ENCODE measurements around the gene ISG20L2. TPM values are rescaled to one million over a fixed set of nuclear protein-coding genes. Genes with fewer than 3 reads are reported as not detected.

The ISG20L2 gene
- total RNA-seq, 5 donors from 2014 or later (not counting 1 experiment from before 2014, with no cell fraction given), result 35.3 to 63.7 (median 44.3) TPM

- POLR2A ChIA-PET, result no interaction called here
- Histone ChIP-seq H3K36me3 (ENCODE audit: control insufficient read depth in 2 of 2, extremely low read depth in 1 of 2, insufficient read depth in 1 of 2, low read length in 1 of 2) (no peaks in the 10 kb centered on the region), H3K27ac (ENCODE audit: low read length) (no peak overlapping the region), H3K27me3 (replicated peaks in 1 of 2; ENCODE audit: control insufficient read depth in 2 of 2, extremely low read depth in 1 of 2, insufficient read depth in 2 of 2, low read length in 1 of 2) (peaks cover 7 to 64% of the 10 kb centered on the region in 2 experiments), H3K4me3 (ENCODE audit: control insufficient read depth in 1 of 2, extremely low read depth in 1 of 2, low read length in 1 of 2) (no peak overlapping the region), H3K4me1 (ENCODE audit: control insufficient read depth in 1 of 2, extremely low read depth in 1 of 2, insufficient read depth in 2 of 2, low read length in 2 of 2) (peaks cover 16 to 42% of the 10 kb centered on the region in 2 experiments), H3K9me3 (no peaks in the 10 kb centered on the region)
- Mint-ChIP-seq H3K4me1 (peaks cover 21 to 32% (median 30%) of the 10 kb centered on the region in 3 donors), H3K27me3 (peaks cover 7 to 34% of the 10 kb centered on the region in 2 donors), H3K4me3 (peak overlapping the region; percentile 29 to 91 (median 50)), H3K27ac (peak overlapping the region in 1 of 2 donors; percentile 27), H3K9me3 (no peaks in the 10 kb centered on the region), H3K36me3 (peaks cover 5% of the 10 kb centered on the region)
- WGBS (ENCODE audit: insufficient coverage), result 80% methylated on average over 1 of the region's 10 CpGs
- no peak for DNase-seq
- ATAC-seq (replicated peaks in 1 of 4), result no peak
- CTCF ChIA-PET, result no interaction called here
Measured at GRCh38 chr1:156704166-156704711, 24.3 kb downstream of the ISG20L2 start.

- ATAC-seq (replicated peaks in 1 of 4) (no peak), DNase-seq (no peak)
- H3K27ac Mint-ChIP-seq, result no peak overlapping the region
- Histone ChIP-seq H3K9me3 (no peaks in the 10 kb centered on the region), H3K36me3 (ENCODE audit: control insufficient read depth in 2 of 2, extremely low read depth in 1 of 2, insufficient read depth in 1 of 2, low read length in 1 of 2) (no peaks in the 10 kb centered on the region), H3K27me3 (replicated peaks in 1 of 2; ENCODE audit: control insufficient read depth in 2 of 2, extremely low read depth in 1 of 2, insufficient read depth in 2 of 2, low read length in 1 of 2) (peaks cover 7 to 69% of the 10 kb centered on the region in 2 experiments), H3K27ac (ENCODE audit: low read length) (no peak overlapping the region), H3K4me3 (ENCODE audit: control insufficient read depth in 1 of 2, extremely low read depth in 1 of 2, low read length in 1 of 2) (no peak overlapping the region), H3K4me1 (ENCODE audit: control insufficient read depth in 1 of 2, extremely low read depth in 1 of 2, insufficient read depth in 2 of 2, low read length in 2 of 2) (peaks cover 16 to 42% of the 10 kb centered on the region in 2 experiments)
- no peaks in the 10 kb centered on the region for H3K9me3 Mint-ChIP-seq
- H3K4me1 Mint-ChIP-seq, result peaks cover 21 to 32% (median 30%) of the 10 kb centered on the region in 3 donors
- WGBS (ENCODE audit: insufficient coverage), result 76% methylated on average over 4 of the region's 4 CpGs
- H3K36me3 Mint-ChIP-seq, result peaks cover 5% of the 10 kb centered on the region
- ChIA-PET CTCF (interaction anchor here in 1 of 2 donors (1.0 kb wide), 1 partner anchor 43 kb away, joined by 10 read pairs; no protein-coding TSS in a partner anchor), POLR2A (no interaction called here)
- H3K27me3 Mint-ChIP-seq, result peaks cover 11 to 38% of the 10 kb centered on the region in 2 donors
- peak overlapping the region; percentile 29 to 91 (median 50) for H3K4me3 Mint-ChIP-seq
Measured at GRCh38 chr1:156703741-156704140, 24.8 kb downstream of the ISG20L2 start.

- Mint-ChIP-seq H3K27me3 (peaks cover 15 to 39% of the 10 kb centered on the region in 2 donors), H3K36me3 (peaks cover 5% of the 10 kb centered on the region), H3K4me3 (no peak overlapping the region), H3K4me1 (peaks cover 21 to 32% (median 30%) of the 10 kb centered on the region in 3 donors), H3K27ac (no peak overlapping the region), H3K9me3 (no peaks in the 10 kb centered on the region)
- Histone ChIP-seq H3K4me3 (ENCODE audit: control insufficient read depth in 1 of 2, extremely low read depth in 1 of 2, low read length in 1 of 2) (no peak overlapping the region), H3K9me3 (no peaks in the 10 kb centered on the region), H3K36me3 (ENCODE audit: control insufficient read depth in 2 of 2, extremely low read depth in 1 of 2, insufficient read depth in 1 of 2, low read length in 1 of 2) (no peaks in the 10 kb centered on the region), H3K4me1 (ENCODE audit: control insufficient read depth in 1 of 2, extremely low read depth in 1 of 2, insufficient read depth in 2 of 2, low read length in 2 of 2) (peaks cover 16 to 42% of the 10 kb centered on the region in 2 experiments), H3K27me3 (replicated peaks in 1 of 2; ENCODE audit: control insufficient read depth in 2 of 2, extremely low read depth in 1 of 2, insufficient read depth in 2 of 2, low read length in 1 of 2) (peaks cover 7 to 72% of the 10 kb centered on the region in 2 experiments), H3K27ac (ENCODE audit: low read length) (no peak overlapping the region)
- ATAC-seq (replicated peaks in 1 of 4), result no peak
- ChIA-PET CTCF (interaction anchor here (0.5 to 1.1 kb wide), 6 partner anchors 10 to 1259 kb away, joined by 3 to 10 read pairs (median 4); no protein-coding TSS in a partner anchor), POLR2A (no interaction called here)
- 84% methylated on average over 2 of the region's 4 CpGs for WGBS (ENCODE audit: insufficient coverage)
- no peak for DNase-seq
Measured at GRCh38 chr1:156703336-156703735, 25.2 kb downstream of the ISG20L2 start.

GRCh38 chr1:156700736-156701531, 27.6 kb downstream of the ISG20L2 start:
- CTCF ChIA-PET, result interaction anchor here (0.7 to 0.9 kb wide), 2 partner anchors 77 to 1431 kb away, joined by 3 to 6 read pairs; no protein-coding TSS in a partner anchor
- Mint-ChIP-seq H3K4me3 (no peak overlapping the region), H3K4me1 (peaks cover 10 to 18% (median 15%) of the 10 kb centered on the region in 3 donors), H3K27ac (no peak overlapping the region), H3K27me3 (peaks cover 30 to 57% of the 10 kb centered on the region in 2 donors), H3K36me3 (peaks cover 5% of the 10 kb centered on the region), H3K9me3 (no peaks in the 10 kb centered on the region)
- WGBS (ENCODE audit: insufficient coverage), result 67% methylated on average over 4 of the region's 8 CpGs
- Histone ChIP-seq H3K27me3 (replicated peaks in 1 of 2; ENCODE audit: control insufficient read depth in 2 of 2, extremely low read depth in 1 of 2, insufficient read depth in 2 of 2, low read length in 1 of 2) (peaks cover 7 to 88% of the 10 kb centered on the region in 2 experiments), H3K27ac (ENCODE audit: low read length) (no peak overlapping the region), H3K4me3 (ENCODE audit: control insufficient read depth in 1 of 2, extremely low read depth in 1 of 2, low read length in 1 of 2) (no peak overlapping the region), H3K36me3 (ENCODE audit: control insufficient read depth in 2 of 2, extremely low read depth in 1 of 2, insufficient read depth in 1 of 2, low read length in 1 of 2) (no peaks in the 10 kb centered on the region), H3K4me1 (ENCODE audit: control insufficient read depth in 1 of 2, extremely low read depth in 1 of 2, insufficient read depth in 2 of 2, low read length in 2 of 2) (peaks cover 6 to 23% of the 10 kb centered on the region in 2 experiments), H3K9me3 (no peaks in the 10 kb centered on the region)
- ATAC-seq (replicated peaks in 1 of 4), result peak in 1 of 4 experiments; percentile 64
- DNase-seq, result peak in 1 of 35 experiments; percentile 18
- POLR2A ChIA-PET, result no interaction called here

GRCh38 chr1:156698995-156699394, 29.6 kb downstream of the ISG20L2 start:
- DNase-seq (no peak), ATAC-seq (replicated peaks in 1 of 4) (no peak)
- Histone ChIP-seq H3K4me1 (ENCODE audit: control insufficient read depth in 1 of 2, extremely low read depth in 1 of 2, insufficient read depth in 2 of 2, low read length in 2 of 2) (peaks cover 2 to 6% of the 10 kb centered on the region in 2 experiments), H3K9me3 (no peaks in the 10 kb centered on the region), H3K4me3 (ENCODE audit: control insufficient read depth in 1 of 2, extremely low read depth in 1 of 2, low read length in 1 of 2) (no peak overlapping the region), H3K27me3 (replicated peaks in 1 of 2; ENCODE audit: control insufficient read depth in 2 of 2, extremely low read depth in 1 of 2, insufficient read depth in 2 of 2, low read length in 1 of 2) (peaks cover under 1 to 85% of the 10 kb centered on the region in 2 experiments), H3K27ac (ENCODE audit: low read length) (no peak overlapping the region), H3K36me3 (ENCODE audit: control insufficient read depth in 2 of 2, extremely low read depth in 1 of 2, insufficient read depth in 1 of 2, low read length in 1 of 2) (no peaks in the 10 kb centered on the region)
- Mint-ChIP-seq H3K4me3 (peak overlapping the region in 1 of 3 donors; percentile 13), H3K4me1 (peaks cover under 1 to 3% (median 2%) of the 10 kb centered on the region in 3 donors), H3K27me3 (peaks cover 31 to 57% of the 10 kb centered on the region in 2 donors), H3K9me3 (no peaks in the 10 kb centered on the region), H3K36me3 (peaks cover 5% of the 10 kb centered on the region), H3K27ac (no peak overlapping the region)
- CTCF ChIA-PET, result interaction anchor here in 1 of 2 donors (0.5 kb wide), 1 partner anchor 102 kb away, joined by 3 read pairs; no protein-coding TSS in a partner anchor
- POLR2A ChIA-PET, result no interaction called here
- WGBS (ENCODE audit: insufficient coverage), result 93% methylated on average over 1 of the region's 1 CpG

- Histone ChIP-seq H3K36me3 (ENCODE audit: control insufficient read depth in 2 of 2, extremely low read depth in 1 of 2, insufficient read depth in 1 of 2, low read length in 1 of 2) (no peaks in the 10 kb centered on the region), H3K4me1 (ENCODE audit: control insufficient read depth in 1 of 2, extremely low read depth in 1 of 2, insufficient read depth in 2 of 2, low read length in 2 of 2) (peaks cover 10 to 18% of the 10 kb centered on the region in 2 experiments), H3K4me3 (ENCODE audit: control insufficient read depth in 1 of 2, extremely low read depth in 1 of 2, low read length in 1 of 2) (no peak overlapping the region), H3K27ac (ENCODE audit: low read length) (no peak overlapping the region), H3K9me3 (no peaks in the 10 kb centered on the region), H3K27me3 (replicated peaks in 1 of 2; ENCODE audit: control insufficient read depth in 2 of 2, extremely low read depth in 1 of 2, insufficient read depth in 2 of 2, low read length in 1 of 2) (peaks cover 0 to 85% of the 10 kb centered on the region in 2 experiments)
- Mint-ChIP-seq H3K27me3 (peaks cover 42 to 58% of the 10 kb centered on the region in 2 donors), H3K4me3 (no peak overlapping the region), H3K27ac (peak overlapping the region in 1 of 2 donors; percentile 27), H3K4me1 (peaks cover 6 to 12% (median 7%) of the 10 kb centered on the region in 3 donors), H3K36me3 (peaks cover 5% of the 10 kb centered on the region), H3K9me3 (no peaks in the 10 kb centered on the region)
- ATAC-seq (replicated peaks in 1 of 4) (no peak), DNase-seq (no peak)
- POLR2A ChIA-PET, result no interaction called here
- CTCF ChIA-PET, result interaction anchor here (0.5 to 0.6 kb wide), 2 partner anchors 54 to 71 kb away, joined by 5 to 8 read pairs; no protein-coding TSS in a partner anchor
- 96% methylated on average over 7 of the region's 8 CpGs for WGBS (ENCODE audit: insufficient coverage)
Measured at GRCh38 chr1:156697481-156697880, 31.1 kb downstream of the ISG20L2 start.

Measured in T-cell (primary cell).